Activated CD8-positive, alpha-beta T cell treated with anti-CD3 and anti-CD28 coated beads for 36 hours (primary cell): ENCODE data around the gene LRRIQ4. TPM values are rescaled to one million over a fixed set of nuclear protein-coding genes. Genes with fewer than 3 reads are reported as not detected.

ENCODE experiments used
- ATAC-seq: fragments of 200-7000 bp; cut with Tn5 transposase; one replicate; pipeline ENCODE4 v1.10.0; 2021; ENCODE audit warnings: mild to moderate bottlenecking, moderate library complexity
- CTCF ChIA-PET: fragments of 350-600 bp; sonication (Branson Sonifier 250); formaldehyde crosslinking; loops from one replicate; lab custom pipeline; 2021; ENCODE audit warnings: antibody characterized with exemption; lab: Charles Lee
- POLR2A ChIA-PET: fragments of 350-600 bp; sonication (Branson Sonifier 250); formaldehyde crosslinking; loops from one replicate; lab custom pipeline; 2021; ENCODE audit warnings: antibody characterized with exemption; lab: Charles Lee
- DNase-seq: peaks from one replicate; pipeline ENCODE4 v3.0.0-alpha.2; 2020
- H3K27ac Mint-ChIP-seq: one replicate; pipeline ENCODE4 v1.8.0; 2021; ENCODE audit warnings: mild to moderate bottlenecking, mixed read lengths
- H3K27me3 Mint-ChIP-seq: one replicate; pipeline ENCODE4 v1.8.0; 2021; ENCODE audit warnings: mixed read lengths
- H3K36me3 Mint-ChIP-seq: one replicate; pipeline ENCODE4 v1.8.0; 2021; ENCODE audit warnings: low read depth, mixed read lengths
- H3K4me1 Mint-ChIP-seq: one replicate; pipeline ENCODE4 v1.8.0; 2021; ENCODE audit warnings: low read depth, mixed read lengths
- H3K4me3 Mint-ChIP-seq: one replicate; pipeline ENCODE4 v1.8.0; 2021; ENCODE audit warnings: mild to moderate bottlenecking, moderate library complexity, mixed read lengths
- H3K9me3 Mint-ChIP-seq: one replicate; pipeline ENCODE4 v1.8.0; 2021; ENCODE audit warnings: mixed read lengths
- intact Hi-C: fragments of 100-400 bp; cut with micrococcal nuclease; formaldehyde crosslinking; loops from one replicate; pipeline ENCODE4 v1.10.0; 2022
- total RNA-seq, 2 experiments: library from RNA; stranded (reverse); gene quantifications; one replicate each; pipeline ENCODE4 v1.2.3, GENCODE V29; 2021
- TF ChIP-seq, protein P1 (sequence below): fragments of 200-600 bp; IDR thresholded peaks from one replicate; pipeline ENCODE4 v1.8.0; 2022; ENCODE audit warnings: antibody characterized with exemption, mild to moderate bottlenecking

Gene LRRIQ4
- total RNA-seq, 2 experiments from 2014 or later = 0.18 TPM; not detected in 1

- Mint-ChIP-seq H3K27ac (peak overlapping the region; percentile 92), H3K9me3 (peaks cover 16% of the 10 kb centered on the region), H3K27me3 (peaks cover 3% of the 10 kb centered on the region), H3K4me3 (peak overlapping the region; percentile 81), H3K4me1 (peaks cover 24% of the 10 kb centered on the region), H3K36me3 (peaks cover 6% of the 10 kb centered on the region)
- ChIA-PET POLR2A (interaction anchor here (0.6 to 2.5 kb wide), 6 partner anchors 41 to 174 kb away, joined by 3 to 13 read pairs (median 4); partner anchors contain the start of genes ACTRT3, MYNN and SEC62), CTCF (interaction anchor here (0.9 to 3.2 kb wide), 2 partner anchors 40 to 50 kb away, joined by 3 to 17 read pairs; partner anchors contain the start of gene MYNN)
- ATAC-seq (no peak), DNase-seq (no peak)
- TF ChIP-seq, protein P1, sequence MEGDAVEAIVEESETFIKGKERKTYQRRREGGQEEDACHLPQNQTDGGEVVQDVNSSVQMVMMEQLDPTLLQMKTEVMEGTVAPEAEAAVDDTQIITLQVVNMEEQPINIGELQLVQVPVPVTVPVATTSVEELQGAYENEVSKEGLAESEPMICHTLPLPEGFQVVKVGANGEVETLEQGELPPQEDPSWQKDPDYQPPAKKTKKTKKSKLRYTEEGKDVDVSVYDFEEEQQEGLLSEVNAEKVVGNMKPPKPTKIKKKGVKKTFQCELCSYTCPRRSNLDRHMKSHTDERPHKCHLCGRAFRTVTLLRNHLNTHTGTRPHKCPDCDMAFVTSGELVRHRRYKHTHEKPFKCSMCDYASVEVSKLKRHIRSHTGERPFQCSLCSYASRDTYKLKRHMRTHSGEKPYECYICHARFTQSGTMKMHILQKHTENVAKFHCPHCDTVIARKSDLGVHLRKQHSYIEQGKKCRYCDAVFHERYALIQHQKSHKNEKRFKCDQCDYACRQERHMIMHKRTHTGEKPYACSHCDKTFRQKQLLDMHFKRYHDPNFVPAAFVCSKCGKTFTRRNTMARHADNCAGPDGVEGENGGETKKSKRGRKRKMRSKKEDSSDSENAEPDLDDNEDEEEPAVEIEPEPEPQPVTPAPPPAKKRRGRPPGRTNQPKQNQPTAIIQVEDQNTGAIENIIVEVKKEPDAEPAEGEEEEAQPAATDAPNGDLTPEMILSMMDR = no peak
- intact Hi-C loops = loop anchor here (2.0 to 5.0 kb wide), 2 partner anchors 40 to 154 kb away; partner anchors contain the start of genes MYNN and SEC62
Observed at GRCh38 chr3:169813278-169813677, 608 bp downstream of the LRRIQ4 start.

DNA sequence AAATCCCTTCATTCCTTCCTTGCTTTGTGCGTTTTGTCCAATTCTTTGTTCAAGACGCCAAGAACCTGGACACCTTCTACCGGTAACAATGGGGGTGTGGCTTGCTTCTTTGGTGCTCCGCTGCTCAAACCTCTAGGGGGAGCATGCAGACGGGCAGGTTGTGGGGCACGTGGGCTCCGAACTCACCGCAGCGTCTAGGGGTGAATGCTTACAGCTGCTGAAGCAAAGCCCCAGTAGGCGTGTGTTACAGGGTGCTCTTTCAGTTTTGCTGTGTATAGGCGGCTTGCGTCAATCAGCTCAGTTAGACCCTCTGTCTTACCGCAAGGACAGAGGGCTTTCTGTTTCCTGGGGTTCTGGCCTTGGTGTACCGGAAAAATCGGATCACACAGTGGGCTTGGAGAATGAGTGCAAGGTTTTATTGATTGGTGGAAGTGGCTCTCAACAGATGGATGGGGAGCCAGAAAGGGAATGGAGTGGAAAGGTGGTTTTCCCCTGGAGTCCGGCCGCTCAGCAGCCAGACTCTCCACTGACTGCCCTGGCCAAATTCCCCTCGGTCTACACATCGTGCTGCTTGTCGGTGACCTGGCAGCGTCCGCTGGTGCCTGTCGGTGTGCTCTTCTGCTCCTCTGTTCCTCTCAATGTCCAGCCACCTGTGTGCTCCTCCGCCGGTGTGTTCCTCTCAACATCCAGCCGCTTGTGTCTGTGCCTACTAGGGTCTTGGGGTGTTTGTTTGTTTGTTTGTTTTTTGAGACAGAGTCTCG is 1.3 kb downstream of the LRRIQ4 start:
- CTCF ChIA-PET = interaction anchor here (0.5 to 1.5 kb wide), 3 partner anchors 18 to 49 kb away, joined by 3 read pairs; no protein-coding TSS in a partner anchor
- ATAC-seq = peak; percentile 86

GRCh38 chr3:169815590-169816150 is 3.0 kb downstream of the LRRIQ4 start:
- ChIA-PET CTCF (no interaction called here), POLR2A (no interaction called here)
- intact Hi-C loops = no loop called here
- TF ChIP-seq, protein P1 = no peak
- H3K36me3 Mint-ChIP-seq = peaks cover 6% of the 10 kb centered on the region
- H3K27ac Mint-ChIP-seq = no peak overlapping the region
- ATAC-seq (no peak), DNase-seq (no peak)
- H3K9me3 Mint-ChIP-seq = peaks cover 16% of the 10 kb centered on the region
- no peak overlapping the region for H3K4me3 Mint-ChIP-seq
- H3K27me3 Mint-ChIP-seq = peaks cover 4% of the 10 kb centered on the region
- peaks cover 19% of the 10 kb centered on the region for H3K4me1 Mint-ChIP-seq

More for the DNA sequence above, 1.3 kb downstream of the LRRIQ4 start:
- TF ChIP-seq, protein P1 = peak; percentile 67
- Mint-ChIP-seq H3K9me3 (peaks cover 16% of the 10 kb centered on the region), H3K4me1 (peaks cover 24% of the 10 kb centered on the region), H3K36me3 (peaks cover 6% of the 10 kb centered on the region), H3K27me3 (peaks cover 4% of the 10 kb centered on the region), H3K4me3 (peak overlapping the region; percentile 81), H3K27ac (peak overlapping the region; percentile 92)
- peak; percentile 93 for DNase-seq
- intact Hi-C loops = loop anchor here (2.0 to 5.0 kb wide), 2 partner anchors 41 to 153 kb away; partner anchors contain the start of genes MYNN and SEC62
- POLR2A ChIA-PET = interaction anchor here (0.6 to 2.5 kb wide), 4 partner anchors 41 to 173 kb away, joined by 3 to 13 read pairs (median 4); partner anchors contain the start of genes ACTRT3 and MYNN

GRCh38 chr3:169818316-169818715 is 5.6 kb downstream of the LRRIQ4 start:
- no peak overlapping the region for H3K4me3 Mint-ChIP-seq
- intact Hi-C loops = no loop called here
- no peak for ATAC-seq
- H3K27ac Mint-ChIP-seq = no peak overlapping the region
- peaks cover 6% of the 10 kb centered on the region for H3K36me3 Mint-ChIP-seq
- ChIA-PET POLR2A (no interaction called here), CTCF (no interaction called here)
- peaks cover 16% of the 10 kb centered on the region for H3K9me3 Mint-ChIP-seq
- TF ChIP-seq, protein P1 = no peak
- H3K27me3 Mint-ChIP-seq = peaks cover 6% of the 10 kb centered on the region
- peaks cover 11% of the 10 kb centered on the region for H3K4me1 Mint-ChIP-seq
- DNase-seq = no peak
